ENCODE results near the gene EIF4A3. TPM values are rescaled to one million over a fixed set of nuclear protein-coding genes. Genes with fewer than 3 reads are reported as not detected.

The EIF4A3 gene
- total and polyA plus RNA-seq, 9 of the 15 experiments (the other 6 are each of a cell fraction or from before 2014, with no cell fraction given): 62.7 to 171 (median 127) TPM

DNA sequence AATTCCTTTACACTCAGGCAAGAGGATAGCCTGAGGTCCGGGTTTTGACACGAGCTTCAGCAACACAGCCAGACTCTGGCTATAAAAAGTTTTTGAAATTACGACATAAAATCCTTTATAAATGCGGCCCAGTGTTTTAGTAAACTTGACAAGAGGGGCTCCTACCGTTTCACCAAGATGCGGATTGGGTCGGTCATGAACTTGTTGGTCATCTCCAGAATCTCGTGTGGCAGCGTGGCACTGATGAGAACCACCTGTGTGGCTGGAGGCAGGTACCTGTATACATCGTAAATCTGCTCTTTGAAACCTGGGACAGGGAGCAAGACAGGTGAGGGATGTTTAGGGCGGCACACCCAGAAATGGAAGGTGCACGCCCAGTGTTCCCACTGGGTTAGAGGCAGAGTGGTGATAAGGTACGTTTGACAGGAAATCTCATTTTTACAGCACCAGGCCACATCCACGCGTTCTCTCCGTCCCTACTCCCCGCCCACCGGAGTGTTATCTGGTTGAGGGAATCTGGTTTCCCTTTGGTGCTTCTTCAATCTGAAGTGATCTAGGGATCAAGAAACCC, 8.0 kb downstream of the EIF4A3 start:
- no peaks in the 10 kb centered on the region for H3K9me1 ChIP-seq (ENCODE audit: control insufficient read depth, insufficient read depth, low read length)
- peaks cover 15% of the 10 kb centered on the region for H3K79me2 ChIP-seq (ENCODE audit: control insufficient read depth, insufficient read depth, low read length)
- H3K4me3 ChIP-seq: no peak overlapping the region
- no peak overlapping the region for H3K4me2 ChIP-seq (ENCODE audit: insufficient read depth, low read length)
- H3K36me3 ChIP-seq (ENCODE audit: control insufficient read depth, insufficient read depth, low read length): peaks cover 99% of the 10 kb centered on the region
- 86% methylated on average over 18 of the region's 18 CpGs for WGBS (ENCODE audit: insufficient coverage, low coverage, missing lambda C conversion rate)
- no peak overlapping the region for H2AFZ ChIP-seq (ENCODE audit: low read depth, low read length)
- CTCF ChIA-PET (ENCODE audit: low intra/inter-chr PET ratio): no interaction called here
- in situ Hi-C loops (cut with MboI): no loop called here
- DNase-seq (ENCODE audit: extremely low read depth in 1 of 4, low spot score in 3 of 4) (no peak), FAIRE-seq (no peak), ATAC-seq (no peak)
- no peaks in the 10 kb centered on the region for H3K27me3 ChIP-seq (ENCODE audit: control insufficient read depth in 2 of 2, insufficient read depth in 2 of 2, low read length in 2 of 2)
- intact Hi-C loops (cut with micrococcal nuclease): no loop called here
- H4K20me1 ChIP-seq (replicated peaks; ENCODE audit: control insufficient read depth, insufficient read depth, low read length): peaks cover 4% of the 10 kb centered on the region; the same call in 1 of the 2 replicates
- no peak overlapping the region for H3K9ac ChIP-seq (ENCODE audit: insufficient read depth in 1 of 2, low read depth in 2 of 2, low read length in 2 of 2)
- TF ChIP-seq ZNF3 (CRISPR knock-in tag; IDR thresholded peaks at IDR 0.05) (no peak), ZNF583 (CRISPR knock-in tag; IDR thresholded peaks at IDR 0.05) (no peak), ADNP (tag; IDR thresholded peaks at IDR 0.05) (no peak), ZEB2 (IDR thresholded peaks at IDR 0.05) (no peak), RCOR1 (IDR thresholded peaks at IDR 0.05; ENCODE audit: borderline replicate concordance in 1 of 2, low read depth in 2 of 2, low read length in 2 of 2) (no peak), HNRNPH1 (optimal IDR thresholded peaks at IDR 0.05; ENCODE audit: low read depth, low read length) (no peak), U2AF2 (optimal IDR thresholded peaks at IDR 0.05; ENCODE audit: low read depth, low read length) (no peak), JUN (IDR thresholded peaks at IDR 0.05; ENCODE audit: borderline replicate concordance, low read depth, low read length) (no peak), JUN (CRISPR knock-in tag; IDR thresholded peaks at IDR 0.05; ENCODE audit: borderline replicate concordance) (no peak), TAF7 (tag; IDR thresholded peaks at IDR 0.05) (no peak), ZNF239 (CRISPR knock-in tag; IDR thresholded peaks at IDR 0.05) (no peak)
- TF ChIP-seq, protein P1, sequence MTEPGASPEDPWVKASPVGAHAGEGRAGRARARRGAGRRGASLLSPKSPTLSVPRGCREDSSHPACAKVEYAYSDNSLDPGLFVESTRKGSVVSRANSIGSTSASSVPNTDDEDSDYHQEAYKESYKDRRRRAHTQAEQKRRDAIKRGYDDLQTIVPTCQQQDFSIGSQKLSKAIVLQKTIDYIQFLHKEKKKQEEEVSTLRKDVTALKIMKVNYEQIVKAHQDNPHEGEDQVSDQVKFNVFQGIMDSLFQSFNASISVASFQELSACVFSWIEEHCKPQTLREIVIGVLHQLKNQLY (CRISPR knock-in tag; conservative IDR thresholded peaks at IDR 0.05): no peak
- TF ChIP-seq, protein P2, sequence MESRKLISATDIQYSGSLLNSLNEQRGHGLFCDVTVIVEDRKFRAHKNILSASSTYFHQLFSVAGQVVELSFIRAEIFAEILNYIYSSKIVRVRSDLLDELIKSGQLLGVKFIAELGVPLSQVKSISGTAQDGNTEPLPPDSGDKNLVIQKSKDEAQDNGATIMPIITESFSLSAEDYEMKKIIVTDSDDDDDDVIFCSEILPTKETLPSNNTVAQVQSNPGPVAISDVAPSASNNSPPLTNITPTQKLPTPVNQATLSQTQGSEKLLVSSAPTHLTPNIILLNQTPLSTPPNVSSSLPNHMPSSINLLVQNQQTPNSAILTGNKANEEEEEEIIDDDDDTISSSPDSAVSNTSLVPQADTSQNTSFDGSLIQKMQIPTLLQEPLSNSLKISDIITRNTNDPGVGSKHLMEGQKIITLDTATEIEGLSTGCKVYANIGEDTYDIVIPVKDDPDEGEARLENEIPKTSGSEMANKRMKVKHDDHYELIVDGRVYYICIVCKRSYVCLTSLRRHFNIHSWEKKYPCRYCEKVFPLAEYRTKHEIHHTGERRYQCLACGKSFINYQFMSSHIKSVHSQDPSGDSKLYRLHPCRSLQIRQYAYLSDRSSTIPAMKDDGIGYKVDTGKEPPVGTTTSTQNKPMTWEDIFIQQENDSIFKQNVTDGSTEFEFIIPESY (CRISPR knock-in tag; IDR thresholded peaks at IDR 0.05): no peak
- TF ChIP-seq, protein P3, sequence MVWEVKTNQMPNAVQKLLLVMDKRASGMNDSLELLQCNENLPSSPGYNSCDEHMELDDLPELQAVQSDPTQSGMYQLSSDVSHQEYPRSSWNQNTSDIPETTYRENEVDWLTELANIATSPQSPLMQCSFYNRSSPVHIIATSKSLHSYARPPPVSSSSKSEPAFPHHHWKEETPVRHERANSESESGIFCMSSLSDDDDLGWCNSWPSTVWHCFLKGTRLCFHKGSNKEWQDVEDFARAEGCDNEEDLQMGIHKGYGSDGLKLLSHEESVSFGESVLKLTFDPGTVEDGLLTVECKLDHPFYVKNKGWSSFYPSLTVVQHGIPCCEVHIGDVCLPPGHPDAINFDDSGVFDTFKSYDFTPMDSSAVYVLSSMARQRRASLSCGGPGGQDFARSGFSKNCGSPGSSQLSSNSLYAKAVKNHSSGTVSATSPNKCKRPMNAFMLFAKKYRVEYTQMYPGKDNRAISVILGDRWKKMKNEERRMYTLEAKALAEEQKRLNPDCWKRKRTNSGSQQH (CRISPR knock-in tag; IDR thresholded peaks at IDR 0.05): no peak
- no peak overlapping the region for H3K27ac ChIP-seq (ENCODE audit: extremely low read depth, low read depth, low read length)
- POLR2A ChIA-PET: no interaction called here
- H3K4me1 ChIP-seq (replicated peaks in 1 of 2; ENCODE audit: control insufficient read depth in 2 of 2, insufficient read depth in 2 of 2, low read length in 2 of 2): no peaks in the 10 kb centered on the region
- H3K9me3 ChIP-seq (replicated peaks; ENCODE audit: control insufficient read depth, insufficient read depth, low read depth, low read length): no peaks in the 10 kb centered on the region; the same call in 1 of the 2 replicates
- BruUV-seq (replicated peaks): no TSS peak
